ENCODE measurements around the gene CCDC68.

GRCh38 chr18:54860941-54861340 lies 98.3 kb downstream of the CCDC68 start:
- TF ChIP-seq CTCF (IDR thresholded peaks at IDR 0.05) (no peak), POLR2A (IDR thresholded peaks at IDR 0.05) (no peak)

All from Peyer's patch (tissue), 4 donors.